NOMO-1 (cell line): Measurements from ENCODE around the gene NSRP1.
"Not testable (repeated sequence)": the region's sequence is repeated elsewhere in the genome, so short reads cannot be mapped to it uniquely, and the experiment has no call there.

Source experiments
- DNase-seq, 2 experiments: peaks; one replicate each; lab custom pipeline; 2025; ENCODE audit not compliant: unreplicated experiment in 2 of 2; lab: John Stamatoyannopoulos, UW

The NSRP1 gene

DNA sequence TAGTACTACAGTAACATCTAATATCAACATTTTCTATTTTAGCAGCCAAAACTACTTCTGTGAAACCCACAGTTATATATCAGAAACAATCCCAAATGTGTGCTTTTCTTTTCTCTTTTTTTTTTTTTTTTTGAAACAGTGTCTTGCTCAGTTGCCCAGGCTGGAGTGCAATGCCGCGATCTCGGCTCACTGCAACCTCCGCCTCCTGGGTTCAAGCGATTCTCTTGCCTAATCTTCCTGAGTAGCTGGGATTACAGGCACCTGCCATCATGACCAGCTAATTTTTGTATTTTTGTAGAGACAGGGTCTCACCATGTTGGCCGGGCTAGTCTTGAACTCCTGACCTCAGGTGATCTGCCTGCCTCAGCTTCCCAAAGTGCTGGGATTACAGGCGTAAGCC is 2.0 kb downstream of the NSRP1 start:
- not testable (repeated sequence) for DNase-seq

- DNase-seq: no peak
These were observed 7.7 kb downstream of the NSRP1 start for GRCh38 chr17:30124273-30124796.

GRCh38 chr17:30130121-30130520 is 13.5 kb downstream of the NSRP1 start:
- no peak for DNase-seq

- no peak for DNase-seq
These were observed 16.0 kb downstream of the NSRP1 start for GRCh38 chr17:30132615-30133014.

DNA sequence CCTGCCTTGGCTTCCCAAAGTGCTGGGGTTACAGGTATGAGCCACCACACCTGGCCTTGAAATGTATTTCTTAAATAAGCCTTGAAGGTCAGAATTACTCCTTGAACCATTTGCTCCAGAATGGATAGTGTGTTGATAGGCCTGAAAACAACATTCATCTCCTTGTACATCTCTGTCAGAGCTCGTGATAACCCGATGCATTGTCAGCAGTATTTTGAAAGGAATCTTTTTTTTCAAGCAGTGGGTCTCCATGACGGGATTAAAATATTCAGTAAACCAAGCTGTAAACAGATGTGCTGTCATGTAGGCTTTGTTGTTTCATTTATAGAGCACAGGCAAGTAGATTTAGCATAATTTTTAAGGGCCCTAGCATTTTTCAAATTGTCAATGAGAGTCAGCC is 16.6 kb downstream of the NSRP1 start:
- no peak for DNase-seq

DNA sequence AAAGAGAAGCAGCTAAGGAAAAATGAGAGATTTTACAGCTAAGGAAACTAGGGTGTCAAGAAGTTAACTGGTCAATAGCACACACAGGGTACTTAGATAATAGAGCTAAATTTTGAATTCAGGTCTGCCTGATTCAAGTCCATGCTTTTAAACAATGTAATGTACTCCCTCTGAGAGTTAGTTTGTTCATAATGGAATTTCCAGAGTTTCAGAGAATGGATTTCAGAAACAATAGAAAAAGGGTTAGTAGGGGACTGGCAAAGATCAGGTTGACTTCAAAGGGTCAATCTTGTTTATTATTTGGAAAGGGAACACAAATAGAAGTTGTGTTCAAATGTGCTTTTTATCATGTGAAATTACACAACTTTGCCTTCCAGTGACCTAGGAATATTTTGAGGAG is 17.9 kb downstream of the NSRP1 start:
- no peak for DNase-seq

- no peak for DNase-seq
These were observed 20.5 kb downstream of the NSRP1 start for GRCh38 chr17:30137158-30137557.

- not testable (repeated sequence) for DNase-seq
These were observed 31.2 kb downstream of the NSRP1 start for GRCh38 chr17:30147860-30148259.

- no peak for DNase-seq
These were observed 31.8 kb downstream of the NSRP1 start for GRCh38 chr17:30148376-30148775.

- DNase-seq: no peak
These were observed 34.9 kb downstream of the NSRP1 start for GRCh38 chr17:30151471-30151870.

DNA sequence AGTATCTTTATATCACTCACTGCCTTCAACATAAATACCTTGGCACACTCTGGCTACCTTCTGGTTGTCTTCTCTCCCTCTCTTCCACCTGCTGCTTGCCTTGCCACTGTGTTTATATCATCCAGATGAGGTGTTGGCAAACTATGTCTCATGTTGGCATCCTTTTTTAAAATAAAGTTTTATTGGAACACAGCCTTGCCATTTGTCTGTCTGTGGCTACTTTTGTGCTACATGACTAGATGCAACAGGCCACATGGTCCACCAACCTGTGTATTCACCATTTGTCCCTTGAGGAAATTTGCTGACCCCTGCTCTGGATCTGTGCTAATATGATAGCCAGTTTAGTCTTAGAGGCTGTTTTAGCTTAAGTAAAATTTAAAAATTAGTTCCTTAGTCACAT is 36.8 kb downstream of the NSRP1 start:
- DNase-seq: no peak

- DNase-seq: no peak
These were observed 38.8 kb downstream of the NSRP1 start for GRCh38 chr17:30155389-30155788.

DNA sequence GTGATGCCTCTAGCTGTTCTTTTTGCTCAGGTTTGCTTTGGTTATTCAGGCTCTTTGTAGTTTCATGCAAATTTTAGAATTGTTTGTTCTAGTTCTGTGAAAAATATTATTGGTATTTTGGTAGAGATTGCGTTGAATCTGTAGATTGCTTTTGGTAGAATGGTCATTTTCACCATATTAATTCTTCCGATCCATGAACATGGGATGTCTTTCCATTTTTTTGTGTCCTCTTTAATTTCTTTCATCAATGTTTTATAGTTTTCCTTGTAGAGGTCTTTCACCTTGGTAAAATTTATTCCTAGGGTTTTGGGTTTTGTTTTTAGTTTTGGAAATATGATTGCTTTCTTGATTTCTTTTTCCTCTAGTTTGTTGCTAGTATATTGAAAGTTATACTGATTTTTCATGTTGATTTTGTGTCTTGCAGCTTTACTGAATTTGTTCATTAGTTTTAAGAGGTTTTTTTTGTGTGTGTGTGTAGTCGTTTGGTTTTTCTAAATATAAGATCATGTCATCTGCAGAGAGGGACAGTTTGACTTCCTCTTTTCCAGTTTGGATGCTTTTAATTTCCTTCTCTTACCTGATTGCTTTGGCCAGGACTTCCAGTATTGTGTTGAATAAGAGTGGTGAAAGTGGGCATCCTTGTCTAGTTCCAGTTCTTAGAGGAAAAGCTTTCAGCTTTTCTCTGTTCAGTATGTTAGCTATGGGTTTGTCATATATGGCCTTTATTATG is 42.4 kb downstream of the NSRP1 start:
- no peak for DNase-seq

- DNase-seq: no peak
These were observed 44.0 kb downstream of the NSRP1 start for GRCh38 chr17:30160419-30161172.

GRCh38 chr17:30161601-30162000 is 45.0 kb downstream of the NSRP1 start:
- no peak for DNase-seq

- no peak for DNase-seq
These were observed 47.9 kb downstream of the NSRP1 start for GRCh38 chr17:30164531-30164930.

DNA sequence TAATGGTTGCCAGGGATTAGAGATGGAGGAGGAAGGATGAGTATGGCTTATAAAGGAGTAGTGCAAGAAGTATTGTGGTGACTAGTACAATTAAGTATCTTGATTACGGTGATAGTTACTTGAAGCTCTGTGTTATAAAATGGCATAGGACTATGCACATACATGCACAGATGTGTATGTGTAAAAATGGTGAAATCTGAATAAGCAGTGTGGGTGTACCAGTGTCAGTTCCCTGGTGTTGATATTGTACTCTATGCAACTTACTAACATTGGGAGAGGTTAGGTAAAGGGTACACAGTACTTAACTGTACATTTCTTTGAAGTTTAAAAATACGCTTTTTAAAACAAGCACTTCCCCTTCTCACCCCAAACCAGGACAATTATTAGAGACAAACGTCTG is 48.5 kb downstream of the NSRP1 start:
- DNase-seq: no peak

GRCh38 chr17:30165960-30166359 is 49.3 kb downstream of the NSRP1 start:
- no peak for DNase-seq

DNA sequence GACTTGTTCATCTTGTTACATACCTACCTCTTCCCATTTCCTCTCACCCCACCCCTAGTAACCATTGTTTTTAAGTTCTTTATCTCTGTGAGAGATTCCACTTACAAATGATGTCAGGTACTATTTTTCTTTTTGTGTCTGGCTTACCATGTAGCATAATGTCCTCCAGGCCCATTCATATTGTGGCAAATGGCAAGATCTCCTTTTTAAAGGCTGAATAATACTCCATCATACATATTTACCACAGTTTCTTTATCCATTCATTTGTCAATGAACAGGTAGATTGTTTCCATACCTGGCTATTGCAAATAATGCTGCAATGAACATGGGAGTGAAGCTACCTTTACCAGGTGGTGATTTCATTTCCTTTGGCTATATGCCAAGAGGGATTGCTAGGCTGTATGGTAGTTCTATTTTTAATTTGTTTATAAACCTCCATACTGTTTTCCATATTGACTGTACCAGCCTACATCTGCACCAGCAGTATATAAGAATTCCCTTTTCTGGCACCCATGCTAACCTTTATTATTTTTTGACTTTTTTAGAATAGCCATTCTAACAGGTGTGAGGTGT is 53.9 kb downstream of the NSRP1 start:
- DNase-seq: no peak

GRCh38 chr17:30172560-30172959 is 55.9 kb downstream of the NSRP1 start:
- DNase-seq: no peak

GRCh38 chr17:30173649-30174048 is 57.0 kb downstream of the NSRP1 start:
- no peak for DNase-seq

- DNase-seq: no peak
These were observed 57.9 kb downstream of the NSRP1 start for GRCh38 chr17:30174556-30174955.
